ENCODE measurements around the gene PDRG1.
"Not testable (repeated sequence)": the region's sequence is repeated elsewhere in the genome, so short reads cannot be mapped to it uniquely, and the experiment has no call there.

The PDRG1 gene

DNA sequence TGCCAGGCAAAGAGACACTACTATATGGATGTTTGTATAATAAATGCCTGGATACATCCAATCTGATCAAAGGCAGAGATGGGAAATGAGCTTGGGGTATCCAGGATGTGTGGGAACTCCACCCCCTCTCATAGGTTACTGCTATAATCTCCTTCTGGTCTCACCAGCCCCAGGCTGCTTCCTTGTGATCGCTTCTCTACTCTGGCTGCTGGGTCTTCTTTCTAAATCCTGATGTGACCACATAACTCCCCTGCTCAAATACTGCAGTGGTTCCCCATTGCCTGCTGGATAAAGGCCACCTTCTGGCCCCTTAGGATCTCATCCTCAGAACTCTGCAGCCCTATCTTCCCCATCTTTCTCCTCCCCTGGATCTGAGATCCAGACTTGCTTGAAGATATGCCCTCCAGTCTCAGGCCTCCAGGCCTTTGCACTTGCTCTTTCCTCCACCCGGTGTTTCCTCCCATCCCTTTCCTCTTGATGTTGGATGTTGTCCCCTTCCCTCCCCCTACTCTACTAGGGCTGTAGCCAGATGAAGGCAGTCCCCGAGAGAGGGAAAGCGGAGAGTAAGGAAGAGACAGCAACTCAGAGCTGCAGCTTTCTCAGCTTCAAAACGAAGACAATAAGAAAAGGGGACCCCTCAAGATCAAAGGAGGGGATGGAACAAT is 15.3 kb upstream of the PDRG1 start:
- DNase-seq, result no peak

DNA sequence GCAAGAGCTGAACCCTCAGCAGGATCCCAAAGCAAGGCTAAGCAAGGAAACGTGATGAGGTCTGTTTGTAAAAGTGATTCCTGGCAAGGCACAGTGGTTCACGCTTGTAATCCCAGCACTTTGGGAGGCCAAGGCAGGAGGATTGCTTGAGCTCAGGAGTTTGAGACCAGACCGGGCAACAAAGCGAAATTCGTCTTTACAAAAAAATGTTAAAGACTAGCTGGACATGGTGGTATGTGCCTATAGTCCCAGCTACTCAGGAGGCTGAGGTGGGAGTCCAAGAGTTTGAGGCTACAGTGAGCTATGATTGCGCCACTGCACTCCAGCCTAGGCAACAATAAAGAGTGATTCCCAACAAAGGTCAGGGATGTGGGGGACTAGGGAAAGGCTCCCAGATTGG is 12.0 kb upstream of the PDRG1 start:
- no peak for DNase-seq

- DNase-seq, result no peak
Observed at GRCh38 chr20:31962761-31963160, 10.9 kb upstream of the PDRG1 start.

DNA sequence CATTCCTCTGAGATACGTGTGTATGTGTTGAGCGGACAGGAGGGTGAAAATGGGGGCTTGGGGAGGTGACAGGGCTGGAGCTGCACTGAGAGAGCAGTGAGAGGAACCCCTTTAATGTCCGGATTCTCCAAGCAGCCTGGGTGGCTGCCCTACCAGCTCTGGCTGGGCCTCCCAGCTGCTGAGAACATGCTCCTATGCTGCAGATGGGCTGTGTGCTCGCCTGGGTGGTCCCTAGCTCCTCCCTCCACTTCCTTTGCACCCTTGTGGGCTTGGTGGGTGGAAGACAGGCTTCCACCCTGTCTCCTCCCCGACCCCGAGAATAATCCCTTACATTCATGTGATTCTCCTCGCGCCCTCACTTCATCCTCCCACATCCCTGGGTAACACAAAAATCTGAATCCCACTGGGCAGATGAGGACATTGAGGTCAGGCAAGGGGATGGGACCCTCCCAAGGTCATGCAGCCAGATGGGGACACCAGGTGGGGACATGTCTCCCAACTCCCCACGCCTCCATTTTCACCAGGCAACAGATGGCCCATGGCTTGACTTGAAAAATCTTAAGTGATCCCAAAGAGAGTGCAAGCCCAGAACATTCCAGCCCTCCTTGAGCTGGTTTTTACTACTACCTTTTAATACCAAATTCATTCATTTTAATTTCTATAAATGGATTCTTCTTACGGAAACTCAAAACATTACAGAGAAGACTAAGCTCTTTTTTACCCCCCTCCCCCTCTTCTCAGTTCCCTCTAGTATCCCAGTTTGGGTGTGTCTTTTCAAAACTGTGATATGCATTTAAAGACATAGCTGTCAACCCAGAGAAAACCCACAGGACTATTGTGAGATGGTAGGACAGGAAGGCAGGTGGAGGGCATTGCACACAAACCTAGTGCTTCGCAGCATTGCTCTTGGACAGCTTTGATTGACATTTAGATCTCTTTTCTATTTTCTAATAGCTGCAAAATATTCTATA is 5.0 kb upstream of the PDRG1 start:
- DNase-seq, result no peak

DNA sequence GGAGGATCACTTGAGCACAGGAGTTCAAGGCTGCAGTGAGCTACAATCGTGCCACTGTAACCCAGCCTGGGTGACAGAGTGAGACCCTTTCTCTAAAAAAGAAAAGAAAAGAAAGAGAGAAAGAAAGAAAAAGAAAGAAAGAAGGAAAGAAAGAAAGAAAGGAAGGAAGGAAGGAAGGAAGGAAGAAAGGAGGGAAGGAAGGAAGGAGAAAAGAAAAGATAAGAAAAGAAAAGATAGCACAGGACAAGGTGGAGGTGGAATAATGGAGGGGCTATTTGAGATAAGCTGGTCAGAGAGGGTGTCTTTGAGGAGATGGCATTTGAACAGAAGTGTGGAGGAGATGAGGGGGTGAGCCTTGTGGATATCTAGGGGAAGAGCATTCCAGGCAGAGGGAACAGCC is 2.7 kb upstream of the PDRG1 start:
- no peak for DNase-seq

GRCh38 chr20:31953556-31954148 is 1.8 kb upstream of the PDRG1 start:
- DNase-seq, result no peak

GRCh38 chr20:31951203-31951529 is 680 bp downstream of the PDRG1 start:
- no peak for DNase-seq

DNA sequence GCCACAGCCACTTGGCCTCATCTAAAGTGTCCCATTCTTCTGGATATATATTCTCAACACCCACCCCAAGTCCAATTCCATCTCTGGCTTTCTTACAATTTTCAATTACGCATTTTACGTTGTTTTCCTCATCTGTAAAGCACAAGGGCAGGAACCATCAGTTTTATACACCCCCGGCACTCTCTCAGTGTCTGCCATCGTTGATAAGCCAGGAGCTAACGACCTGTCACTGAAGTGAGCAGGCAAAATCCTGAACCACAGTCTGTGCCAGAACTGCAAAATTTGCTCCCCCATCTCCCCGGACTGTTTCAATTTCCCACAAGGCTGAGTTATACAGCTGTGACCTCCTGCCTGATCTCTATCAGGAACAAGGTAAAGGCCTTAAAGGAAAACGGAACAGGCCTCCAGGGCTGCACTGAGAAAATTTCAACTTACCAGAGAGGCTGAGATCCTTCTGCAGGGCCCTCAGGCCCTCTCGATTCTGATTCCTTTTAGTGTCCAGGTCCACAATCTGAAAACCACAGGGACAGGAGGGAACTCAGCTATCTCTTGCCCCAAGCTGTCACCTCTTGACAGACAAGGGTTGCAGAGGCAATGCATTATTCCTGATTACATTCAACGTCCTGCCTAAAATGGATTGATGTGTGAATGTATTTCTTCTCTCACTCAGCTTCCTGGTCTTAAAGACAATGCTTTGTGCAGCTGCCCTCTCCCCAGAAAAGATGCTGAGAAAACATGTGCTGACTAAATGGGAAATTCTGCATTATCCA is 1.8 kb downstream of the PDRG1 start:
- no peak for DNase-seq

GRCh38 chr20:31948008-31948407 is 3.8 kb downstream of the PDRG1 start:
- no peak for DNase-seq

DNA sequence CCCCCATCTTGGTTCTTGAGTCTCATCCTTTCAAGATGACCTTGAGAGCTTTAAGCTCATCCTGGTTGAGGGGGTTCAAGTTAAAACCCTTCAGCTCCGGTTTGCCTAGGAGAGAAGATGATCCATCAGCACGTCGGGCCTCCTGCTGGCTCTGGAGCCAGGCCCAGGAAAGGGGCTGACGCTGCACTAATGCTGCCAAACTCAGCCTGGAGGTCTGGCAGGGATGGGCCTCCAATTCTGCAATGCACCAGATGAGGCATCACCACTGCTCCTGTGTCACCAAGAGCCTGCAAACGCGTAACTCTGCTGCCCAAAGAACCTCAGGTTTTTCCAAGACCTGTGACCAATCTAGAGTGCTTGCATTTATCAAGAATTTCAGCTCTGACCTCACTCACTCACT is 6.1 kb downstream of the PDRG1 start:
- DNase-seq, result no peak

DNA sequence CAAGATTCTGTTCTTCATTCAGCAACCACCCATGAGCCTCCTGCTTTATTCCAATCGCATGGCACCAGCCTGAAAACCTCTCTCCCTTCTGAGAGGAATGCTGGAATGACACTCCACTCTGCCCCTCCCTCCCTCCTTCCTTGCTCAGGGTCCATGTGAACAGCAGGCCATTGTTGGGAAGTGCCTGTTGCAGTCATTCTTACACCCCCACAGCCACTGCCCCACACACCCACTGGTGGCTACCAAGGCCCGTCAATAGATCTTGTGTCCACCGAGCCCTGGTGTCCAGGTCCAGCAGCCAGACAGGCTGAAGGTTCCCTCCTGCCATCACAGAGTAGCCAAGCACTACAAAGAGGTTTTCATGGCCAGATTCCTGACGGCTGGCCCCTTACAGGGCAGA is 6.5 kb downstream of the PDRG1 start:
- no peak for DNase-seq

DNA sequence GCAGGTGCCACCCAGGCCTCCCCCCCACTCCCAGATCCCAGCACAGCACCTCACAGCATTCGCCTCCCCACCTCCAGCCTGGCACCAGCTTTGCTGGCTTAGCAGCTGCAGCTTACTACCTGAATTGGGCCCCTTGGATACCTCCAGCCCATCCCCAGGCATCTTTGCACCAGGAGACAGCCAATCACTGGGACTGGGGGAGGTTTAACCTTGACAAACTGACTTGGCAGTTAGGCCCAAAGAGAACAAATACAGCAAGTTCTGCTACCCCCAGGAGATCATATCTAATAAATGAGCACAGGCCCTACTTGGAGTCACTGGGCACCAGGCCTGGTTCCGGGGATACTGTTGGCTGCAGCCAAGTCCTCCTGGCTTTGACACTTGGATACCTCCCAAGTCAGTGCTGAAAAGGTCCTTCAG is 8.8 kb downstream of the PDRG1 start:
- DNase-seq, result no peak

GRCh38 chr20:31939661-31940060 is 12.2 kb downstream of the PDRG1 start:
- DNase-seq, result no peak

DNA sequence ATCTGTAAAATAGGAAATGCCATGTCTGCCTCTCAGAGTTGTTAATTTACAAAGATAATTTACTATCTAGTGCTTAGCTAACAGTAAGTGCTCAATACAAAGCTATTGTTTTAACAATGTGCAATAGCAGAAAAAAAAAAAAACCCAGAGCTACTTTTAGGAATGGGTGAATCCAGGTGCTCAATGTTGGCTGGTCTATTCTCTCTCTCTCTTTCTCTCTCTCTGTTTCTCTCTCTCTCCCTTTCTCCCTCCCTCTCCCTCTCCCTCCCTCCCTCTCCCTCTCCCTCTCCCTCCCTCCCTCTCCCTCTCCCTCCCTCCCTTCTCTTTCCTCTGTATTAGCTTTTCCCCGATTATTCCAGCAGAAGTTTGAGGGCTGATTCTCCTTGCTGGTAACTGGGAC is 14.0 kb downstream of the PDRG1 start:
- no peak for DNase-seq

GRCh38 chr20:31936420-31936819 is 15.4 kb downstream of the PDRG1 start:
- no peak for DNase-seq

- no peak for DNase-seq
Observed at GRCh38 chr20:31934968-31935764, 16.7 kb downstream of the PDRG1 start.

DNA sequence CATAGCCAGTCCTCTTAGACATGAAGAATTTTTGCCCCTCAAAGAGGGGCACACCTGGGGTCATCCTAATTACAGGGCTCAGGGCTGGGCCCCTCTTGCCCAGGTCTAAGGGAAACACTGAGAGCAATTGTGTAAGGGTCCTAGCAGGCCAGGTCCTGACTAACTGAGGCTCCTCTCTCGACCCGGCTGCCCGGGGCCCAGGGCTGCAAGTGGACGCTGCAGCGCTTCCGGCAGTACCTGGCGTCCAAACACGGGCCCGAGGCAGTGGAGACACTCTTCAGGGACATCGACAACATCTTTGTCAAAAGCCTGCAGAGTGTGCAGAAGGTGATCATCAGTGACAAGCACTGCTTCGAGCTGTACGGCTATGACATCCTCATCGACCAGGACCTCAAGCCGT is 17.4 kb downstream of the PDRG1 start:
- no peak for DNase-seq

- no peak for DNase-seq
Observed at GRCh38 chr20:31933698-31934097, 18.1 kb downstream of the PDRG1 start.

DNA sequence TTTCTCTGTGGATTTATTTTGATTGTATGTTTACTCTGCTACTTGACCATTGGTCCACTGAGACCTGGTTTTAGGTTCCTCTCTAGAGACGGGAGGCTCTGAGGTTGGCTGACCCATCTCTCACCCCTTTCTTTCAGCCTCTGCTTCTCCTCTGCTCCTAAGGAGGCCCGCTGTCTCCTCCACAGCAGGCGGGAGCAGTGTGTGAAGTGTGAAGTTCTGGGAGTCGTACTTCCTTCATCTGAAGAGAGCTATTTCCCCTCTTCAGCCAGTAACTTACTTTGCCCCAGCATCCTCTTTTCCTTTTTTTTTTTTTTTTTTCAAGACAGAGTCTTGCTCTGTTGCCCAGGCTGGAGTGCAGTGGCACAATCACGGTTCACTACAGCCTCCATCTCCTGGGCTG is 21.1 kb downstream of the PDRG1 start:
- DNase-seq, result no peak

DNA sequence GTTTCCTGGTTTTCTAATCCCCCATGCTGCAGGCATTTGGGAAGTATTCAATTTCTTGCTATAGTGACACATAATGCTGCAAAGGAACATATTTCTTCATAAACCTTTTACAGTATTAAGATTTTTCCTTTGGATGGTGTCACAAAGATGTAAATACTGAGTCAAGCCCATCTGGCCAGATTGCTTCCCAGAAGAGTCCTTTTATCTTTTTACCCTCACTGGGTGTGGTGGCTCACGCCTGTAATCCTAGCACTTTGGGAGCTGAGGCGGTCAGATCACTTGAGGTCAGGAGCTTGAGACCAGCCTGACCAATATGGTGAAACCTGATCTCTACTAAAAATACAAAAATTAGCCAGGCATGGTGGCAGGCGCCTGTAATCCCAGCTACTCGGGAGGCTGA is 22.2 kb downstream of the PDRG1 start:
- not testable (repeated sequence) for DNase-seq

DNA sequence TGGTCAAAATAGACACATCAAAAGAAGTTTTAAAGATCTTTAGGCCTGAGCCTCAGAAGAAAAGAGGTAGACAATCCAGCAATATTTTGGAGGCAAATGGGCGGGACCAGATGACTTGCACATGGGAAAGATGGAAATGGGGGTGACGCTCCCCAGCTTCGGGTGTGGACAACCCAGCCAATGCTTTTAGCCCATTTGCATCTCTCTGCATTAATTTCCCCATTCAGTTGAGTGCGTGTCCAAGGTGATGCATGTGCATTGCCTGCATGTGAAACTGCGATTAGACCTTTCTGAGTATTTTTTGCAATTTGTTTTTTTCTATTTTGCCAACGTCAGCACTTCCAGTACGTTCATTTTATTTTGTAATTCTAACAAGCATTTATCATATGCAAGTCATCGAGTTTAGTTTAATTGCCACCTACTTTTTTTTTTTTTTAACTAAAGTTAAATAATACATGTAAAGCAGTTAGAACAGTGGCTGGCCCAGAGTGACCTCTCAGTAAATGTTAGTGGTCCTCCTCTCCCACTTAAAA is 24.2 kb downstream of the PDRG1 start:
- DNase-seq, result no peak

GRCh38 chr20:31926493-31926892 is 25.4 kb downstream of the PDRG1 start:
- DNase-seq, result no peak
